ENCODE data around the gene ZCCHC9. TPM values are rescaled to one million over a fixed set of nuclear protein-coding genes. Genes with fewer than 3 reads are reported as not detected.

Gene ZCCHC9
- total and polyA plus RNA-seq, 7 donors = 20.2 to 44.9 (median 27.6) TPM

- intact Hi-C loops (cut with DNase I) = loop anchor here (5.0 to 10.0 kb wide), 4 partner anchors 550 to 922 kb away; no protein-coding TSS in a partner anchor
- peak overlapping the region in 3 of 4 donors; percentile 60 to 89 (median 75) for H3K4me3 ChIP-seq
- WGBS, 2 donors = 89 to 91% methylated on average over 5 of the region's 5 CpGs
- peaks cover 0 to 10% (median 4%) of the 10 kb centered on the region in 4 donors for H3K36me3 ChIP-seq
- H3K9me3 ChIP-seq = no peaks in the 10 kb centered on the region
- peaks cover 0 to 46% (median 31%) of the 10 kb centered on the region in 4 donors for H3K4me1 ChIP-seq
- H3K27me3 ChIP-seq = no peaks in the 10 kb centered on the region
- H3K27ac ChIP-seq = no peak overlapping the region
- TF ChIP-seq POLR2AphosphoS5 (IDR thresholded peaks at IDR 0.05) (no peak), POLR2A (IDR thresholded peaks at IDR 0.05) (no peak), EP300 (IDR thresholded peaks at IDR 0.05) (no peak)
- TF ChIP-seq, protein P1, sequence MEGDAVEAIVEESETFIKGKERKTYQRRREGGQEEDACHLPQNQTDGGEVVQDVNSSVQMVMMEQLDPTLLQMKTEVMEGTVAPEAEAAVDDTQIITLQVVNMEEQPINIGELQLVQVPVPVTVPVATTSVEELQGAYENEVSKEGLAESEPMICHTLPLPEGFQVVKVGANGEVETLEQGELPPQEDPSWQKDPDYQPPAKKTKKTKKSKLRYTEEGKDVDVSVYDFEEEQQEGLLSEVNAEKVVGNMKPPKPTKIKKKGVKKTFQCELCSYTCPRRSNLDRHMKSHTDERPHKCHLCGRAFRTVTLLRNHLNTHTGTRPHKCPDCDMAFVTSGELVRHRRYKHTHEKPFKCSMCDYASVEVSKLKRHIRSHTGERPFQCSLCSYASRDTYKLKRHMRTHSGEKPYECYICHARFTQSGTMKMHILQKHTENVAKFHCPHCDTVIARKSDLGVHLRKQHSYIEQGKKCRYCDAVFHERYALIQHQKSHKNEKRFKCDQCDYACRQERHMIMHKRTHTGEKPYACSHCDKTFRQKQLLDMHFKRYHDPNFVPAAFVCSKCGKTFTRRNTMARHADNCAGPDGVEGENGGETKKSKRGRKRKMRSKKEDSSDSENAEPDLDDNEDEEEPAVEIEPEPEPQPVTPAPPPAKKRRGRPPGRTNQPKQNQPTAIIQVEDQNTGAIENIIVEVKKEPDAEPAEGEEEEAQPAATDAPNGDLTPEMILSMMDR (IDR thresholded peaks at IDR 0.05) = no peak
- DNase-seq = no peak
Measured at GRCh38 chr5:81302596-81302995, 1.2 kb downstream of the ZCCHC9 start.

GRCh38 chr5:81303563-81303962 is 2.2 kb downstream of the ZCCHC9 start:
- DNase-seq = no peak
- Histone ChIP-seq H3K4me1 (peaks cover 0 to 46% (median 31%) of the 10 kb centered on the region in 4 donors), H3K27me3 (no peaks in the 10 kb centered on the region), H3K36me3 (peaks cover 0 to 10% (median 4%) of the 10 kb centered on the region in 4 donors), H3K27ac (no peak overlapping the region), H3K9me3 (no peaks in the 10 kb centered on the region), H3K4me3 (no peak overlapping the region)
- intact Hi-C loops (cut with DNase I) = loop anchor here (5.0 to 10.0 kb wide), 4 partner anchors 549 to 921 kb away; no protein-coding TSS in a partner anchor
- 87 to 98% methylated on average over 1 of the region's 1 CpG for WGBS, 2 donors
- TF ChIP-seq POLR2A (IDR thresholded peaks at IDR 0.05) = no peak
- no peak for TF ChIP-seq EP300 (IDR thresholded peaks at IDR 0.05)
- TF ChIP-seq, protein P1 (IDR thresholded peaks at IDR 0.05) = no peak
- no peak for TF ChIP-seq POLR2AphosphoS5 (IDR thresholded peaks at IDR 0.05)

- Histone ChIP-seq H3K27me3 (no peaks in the 10 kb centered on the region), H3K4me3 (no peak overlapping the region), H3K27ac (no peak overlapping the region), H3K36me3 (peaks cover 0 to 27% (median 6%) of the 10 kb centered on the region in 4 donors), H3K9me3 (no peaks in the 10 kb centered on the region), H3K4me1 (peaks cover 0 to 24% (median 13%) of the 10 kb centered on the region in 4 donors)
- intact Hi-C loops (cut with DNase I) = loop anchor here (10.0 kb wide), 2 partner anchors 631 to 919 kb away; no protein-coding TSS in a partner anchor
- TF ChIP-seq POLR2A (IDR thresholded peaks at IDR 0.05) = no peak
- TF ChIP-seq POLR2AphosphoS5 (IDR thresholded peaks at IDR 0.05) = no peak
- TF ChIP-seq EP300 (IDR thresholded peaks at IDR 0.05) = no peak
- TF ChIP-seq, protein P1 (IDR thresholded peaks at IDR 0.05) = no peak
- no peak for DNase-seq
Measured at GRCh38 chr5:81305785-81306184, 4.4 kb downstream of the ZCCHC9 start.

- intact Hi-C loops (cut with DNase I) = loop anchor here (10.0 kb wide), 2 partner anchors 634 to 916 kb away; no protein-coding TSS in a partner anchor
- TF ChIP-seq POLR2AphosphoS5 (IDR thresholded peaks at IDR 0.05) (no peak), EP300 (IDR thresholded peaks at IDR 0.05) (no peak), POLR2A (IDR thresholded peaks at IDR 0.05) (no peak)
- TF ChIP-seq, protein P1 (IDR thresholded peaks at IDR 0.05) = no peak
- peaks cover 0 to 58% (median 20%) of the 10 kb centered on the region in 4 donors for H3K36me3 ChIP-seq
- no peaks in the 10 kb centered on the region for H3K9me3 ChIP-seq
- H3K4me1 ChIP-seq = peaks cover 0 to 4% (median 0%) of the 10 kb centered on the region in 4 donors
- no peaks in the 10 kb centered on the region for H3K27me3 ChIP-seq
- DNase-seq = no peak
- H3K4me3 ChIP-seq = no peak overlapping the region
- 91 to 96% methylated on average over 2 of the region's 2 CpGs for WGBS, 2 donors
- no peak overlapping the region for H3K27ac ChIP-seq
Measured at GRCh38 chr5:81308836-81309235, 7.4 kb downstream of the ZCCHC9 start.

Data from sigmoid colon (tissue), 7 donors.